Gastrocnemius medialis (tissue), 4 donors: Measurements from ENCODE around the gene CD38. TPM values are rescaled to one million over a fixed set of nuclear protein-coding genes. Genes with fewer than 3 reads are reported as not detected.

Experiments used
- ATAC-seq, 2 donors: fragments of 150-250 bp; one replicate each; pipeline ENCODE4 v1.9.1; 2016
- DNase-seq, 2 donors: peaks; one replicate each; pipeline ENCODE4 v3.0.0-alpha.2; 2019
- H3K27ac ChIP-seq, 4 donors: fragments of 200-600 bp; sonication (generic); 1 replicate in 1 of 4; 2 replicates in 3 of 4; pipeline ENCODE4 v1.5.1; 2016 to 2018; ENCODE audit warnings: mild to moderate bottlenecking in 2 of 4, moderate library complexity in 1 of 4
- H3K27me3 ChIP-seq, 3 donors: fragments of 200-600 bp; sonication (generic) in 2 of 3; 1 replicate in 1 of 3; 2 replicates in 2 of 3; pipeline versions ENCODE4 v1.5.1 to v1.6.0; 2016 to 2019; ENCODE audit warnings: mild to moderate bottlenecking in 1 of 3, moderate library complexity in 1 of 3
- H3K36me3 ChIP-seq, 2 donors: fragments of 200-600 bp; sonication (generic) in 1 of 2; one replicate each; pipeline ENCODE4 v1.5.1; 2017 to 2018
- H3K4me1 ChIP-seq, 2 donors: fragments of 200-600 bp; sonication (generic) in 1 of 2; one replicate each; pipeline ENCODE4 v1.5.1; 2016 to 2017; ENCODE audit warnings: mild to moderate bottlenecking in 2 of 2
- H3K4me3 ChIP-seq, 4 donors: fragments of 200-600 bp; sonication (generic) in 3 of 4; 1 replicate in 1 of 4; 2 replicates in 3 of 4; pipeline ENCODE4 v1.5.1; 2016 to 2019; ENCODE audit warnings: mild to moderate bottlenecking in 2 of 4
- H3K9me3 ChIP-seq, 3 donors: fragments of 200-600 bp; sonication (generic) in 2 of 3; 1 replicate in 1 of 3; 2 replicates in 2 of 3; pipeline ENCODE4 v1.5.1; 2016 to 2019
- CTCF ChIP-seq, 5 experiments: fragments of 450-650 bp in 3 of 5; fragments of 200-600 bp in 2 of 5; sonication (generic) in 2 of 5; IDR thresholded peaks in 4 of 5; conservative IDR thresholded peaks in 1 of 5; 1 replicate in 4 of 5; 2 replicates in 1 of 5; pipeline ENCODE4 v1.5.1; 2016 to 2019; ENCODE audit warnings: antibody characterized with exemption in 5 of 5, mild to moderate bottlenecking in 3 of 5, moderate library complexity in 3 of 5
- POLR2A ChIP-seq, 2 donors: fragments of 450-650 bp; IDR thresholded peaks; one replicate each; pipeline ENCODE4 v1.6.1; 2017; ENCODE audit warnings: antibody characterized with exemption in 2 of 2, mild to moderate bottlenecking in 2 of 2, moderate library complexity in 2 of 2
- in situ Hi-C, 4 donors: fragments of 200-750 bp; cut with MboI; loops; one replicate each; pipeline versions ENCODE4 v1.15.0 to v1.8.0; 2017; ENCODE audit warnings: low sequenced_read_pairs in 4 of 4
- intact Hi-C: fragments of 100-400 bp; cut with DNase I; formaldehyde crosslinking; loops from one replicate; pipeline ENCODE4 v1.15.1; 2023; ENCODE audit warnings: low total_unique reads
- total RNA-seq, 4 donors: library from RNA; depleted of rRNA; stranded (reverse); fragments of >200 nt; gene quantifications; one replicate each; pipeline versions ENCODE4 v1.1.0 to v1.2.3, GENCODE V29; 2016

Gene CD38
- total RNA-seq, 4 donors from 2014 or later = 0.73 to 9.0 (median 2.4) TPM

- Histone ChIP-seq H3K4me3 (no peak overlapping the region), H3K4me1 (no peaks in the 10 kb centered on the region), H3K9me3 (no peaks in the 10 kb centered on the region), H3K27me3 (no peaks in the 10 kb centered on the region), H3K36me3 (no peaks in the 10 kb centered on the region), H3K27ac (no peak overlapping the region)
- DNase-seq (no peak), ATAC-seq (no peak)
- in situ Hi-C loops (no loop called here), intact Hi-C loops (no loop called here)
- TF ChIP-seq CTCF (IDR thresholded peaks at IDR 0.05 in 4 of 5, conservative IDR thresholded peaks at IDR 0.05 in 1 of 5) (no peak), POLR2A (IDR thresholded peaks at IDR 0.05) (no peak)
Measured at GRCh38 chr4:15864651-15865566, 86.8 kb downstream of the CD38 start.

DNA sequence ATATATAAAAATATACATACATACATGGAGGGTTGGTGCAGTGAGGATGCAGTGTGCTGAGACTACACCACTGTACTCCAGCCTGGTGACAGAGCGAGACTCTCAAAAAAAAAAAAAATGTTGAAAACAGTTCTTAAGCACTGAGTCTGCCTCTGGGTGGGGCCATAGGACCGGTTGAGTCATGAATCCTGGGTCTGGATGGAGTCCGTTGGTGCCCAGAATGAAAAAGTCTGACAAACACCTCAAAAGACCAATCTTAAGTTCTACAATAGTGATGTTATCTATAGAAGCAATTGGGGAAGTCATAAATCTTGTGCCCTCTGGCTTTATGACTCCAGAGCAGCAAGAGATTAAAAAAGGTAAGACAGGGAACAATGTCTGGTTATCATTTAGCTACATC lies 90.0 kb downstream of the CD38 start:
- intact Hi-C loops = no loop called here
- H3K36me3 ChIP-seq = no peaks in the 10 kb centered on the region
- no peak for TF ChIP-seq CTCF (IDR thresholded peaks at IDR 0.05 in 4 of 5, conservative IDR thresholded peaks at IDR 0.05 in 1 of 5)
- TF ChIP-seq POLR2A (IDR thresholded peaks at IDR 0.05) = no peak
- no peak overlapping the region for H3K4me3 ChIP-seq
- no peak overlapping the region for H3K27ac ChIP-seq
- ATAC-seq (no peak), DNase-seq (no peak)
- in situ Hi-C loops = no loop called here
- no peaks in the 10 kb centered on the region for H3K27me3 ChIP-seq
- H3K9me3 ChIP-seq = no peaks in the 10 kb centered on the region
- peaks cover 4 to 17% of the 10 kb centered on the region in 2 donors for H3K4me1 ChIP-seq

DNA sequence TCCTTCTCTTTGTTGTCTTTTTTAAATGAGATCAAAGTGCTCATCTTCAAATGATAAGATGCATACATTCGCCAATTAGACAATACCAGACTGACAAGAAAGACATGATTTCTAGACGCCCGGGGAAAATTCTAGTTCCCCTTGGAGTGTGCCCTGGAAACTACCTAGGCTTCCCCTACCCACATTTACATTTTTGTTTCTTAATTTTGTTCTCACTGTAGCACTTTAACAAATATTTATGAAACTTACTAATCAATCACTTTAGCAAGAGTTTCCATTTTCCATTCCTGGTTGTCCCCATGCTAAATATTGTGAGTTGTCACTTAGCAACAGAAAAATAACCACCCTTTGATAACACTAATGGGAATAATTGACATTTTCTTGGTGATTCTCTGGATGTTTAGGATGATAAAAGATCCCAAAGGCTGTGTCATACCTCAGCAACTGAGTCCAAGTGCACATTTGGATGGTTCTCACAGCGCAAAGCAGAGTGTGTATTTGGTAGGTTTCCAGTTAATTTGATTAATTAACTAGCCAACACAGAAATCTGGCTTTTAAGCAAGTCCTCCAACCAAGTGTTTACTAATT lies 90.8 kb downstream of the CD38 start:
- Histone ChIP-seq H3K4me3 (no peak overlapping the region), H3K9me3 (no peaks in the 10 kb centered on the region), H3K27ac (no peak overlapping the region), H3K36me3 (no peaks in the 10 kb centered on the region), H3K4me1 (peaks cover 4 to 17% of the 10 kb centered on the region in 2 donors), H3K27me3 (no peaks in the 10 kb centered on the region)
- DNase-seq (no peak), ATAC-seq (no peak)
- in situ Hi-C loops = no loop called here
- TF ChIP-seq CTCF (IDR thresholded peaks at IDR 0.05 in 4 of 5, conservative IDR thresholded peaks at IDR 0.05 in 1 of 5) (no peak), POLR2A (IDR thresholded peaks at IDR 0.05) (no peak)
- intact Hi-C loops = no loop called here

DNA sequence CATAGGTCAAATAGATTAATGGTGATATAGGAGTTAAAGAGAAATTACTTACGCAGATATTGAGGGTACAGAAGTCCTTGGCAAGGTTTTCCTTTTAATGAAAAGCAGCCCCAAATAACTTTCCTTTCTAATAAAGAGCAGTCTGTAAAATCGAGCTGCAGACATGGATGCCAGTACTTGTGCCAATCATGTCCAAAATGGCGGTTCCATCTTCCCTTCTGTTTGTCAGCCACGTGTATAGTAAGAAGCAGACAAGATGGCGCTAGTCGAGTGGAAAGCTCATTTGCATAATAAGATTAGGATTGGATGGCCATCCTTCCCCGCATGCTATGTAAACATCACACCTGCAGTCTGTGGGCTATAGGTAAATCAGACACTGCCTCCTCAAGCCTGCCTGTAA lies 92.0 kb downstream of the CD38 start:
- H3K27ac ChIP-seq = peak overlapping the region in 1 of 4 donors; percentile 61
- intact Hi-C loops = no loop called here
- in situ Hi-C loops = no loop called here

More for the DNA sequence above, 92.0 kb downstream of the CD38 start:
- TF ChIP-seq CTCF (IDR thresholded peaks at IDR 0.05 in 4 of 5, conservative IDR thresholded peaks at IDR 0.05 in 1 of 5) = no peak
- no peak for TF ChIP-seq POLR2A (IDR thresholded peaks at IDR 0.05)
- peaks cover 4 to 20% of the 10 kb centered on the region in 2 donors for H3K4me1 ChIP-seq
- H3K27me3 ChIP-seq = no peaks in the 10 kb centered on the region
- DNase-seq (no peak), ATAC-seq (no peak)
- no peak overlapping the region for H3K4me3 ChIP-seq
- H3K36me3 ChIP-seq = no peaks in the 10 kb centered on the region
- no peaks in the 10 kb centered on the region for H3K9me3 ChIP-seq
